HUDEP-2 (cell line): Measurements from ENCODE around the gene ZBTB4.
A peak's percentile ranks its signal among the peaks of the same experiment; 100 is the strongest.
"Not testable (repeated sequence)": the region's sequence is repeated elsewhere in the genome, so short reads cannot be mapped to it uniquely, and the experiment has no call there.

Experiments used
- DNase-seq, 76 experiments: peaks; one replicate each; lab custom pipeline; 2025; ENCODE audit not compliant: unreplicated experiment in 76 of 76; lab: John Stamatoyannopoulos, UW

ZBTB4 gene

GRCh38 chr17:7475764-7476422 is 3.5 kb downstream of the ZBTB4 start:
- peak in 66 of 76 experiments; percentile 31 to 83 (median 60) for DNase-seq

- not testable (repeated sequence) for DNase-seq
Measured at GRCh38 chr17:7474767-7475166, 4.7 kb downstream of the ZBTB4 start.

DNA sequence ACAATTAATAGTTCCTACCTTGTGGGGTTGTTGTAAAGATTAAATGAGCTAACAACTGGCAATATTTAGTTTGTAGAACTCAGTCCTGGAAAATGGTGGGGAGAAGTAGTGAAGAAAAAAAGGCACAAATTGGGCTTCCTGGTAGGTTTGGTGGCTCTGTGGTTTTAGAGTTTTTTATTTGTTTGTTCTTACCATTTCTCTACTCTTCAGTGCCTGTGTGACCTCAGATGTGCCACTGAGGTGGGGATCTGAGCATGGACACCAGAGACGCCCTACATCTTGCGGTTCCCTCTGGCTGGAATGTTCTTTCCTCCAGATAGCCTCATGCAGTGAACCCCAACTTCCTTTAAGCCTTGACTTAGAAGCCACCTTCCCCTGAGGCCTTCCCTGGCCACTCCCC is 7.7 kb downstream of the ZBTB4 start:
- no peak for DNase-seq

DNA sequence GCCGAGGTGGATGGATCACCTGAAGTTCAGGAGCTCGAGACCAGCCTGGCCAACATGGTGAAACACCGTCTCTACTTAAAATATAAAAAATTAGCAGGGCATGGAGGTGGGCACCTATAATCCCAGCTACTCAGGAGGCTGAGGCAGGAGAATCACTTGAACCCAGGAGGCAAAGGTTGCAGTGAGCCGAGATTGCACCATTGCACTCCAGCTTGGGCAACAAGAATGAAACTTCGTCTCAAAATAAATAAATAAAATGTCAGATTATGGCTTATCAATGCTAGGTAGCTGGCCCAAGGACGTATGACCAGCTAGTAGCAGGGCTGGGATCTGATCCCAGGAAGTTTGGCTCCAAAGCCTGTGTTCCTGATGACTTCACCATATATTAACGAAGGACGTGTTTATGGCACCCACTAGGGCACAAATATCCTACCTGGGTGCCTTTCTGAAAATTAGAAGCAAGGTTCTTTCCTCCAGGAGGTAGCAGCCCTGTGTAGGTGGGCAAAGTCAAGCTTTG is 8.9 kb downstream of the ZBTB4 start:
- DNase-seq, result not testable (repeated sequence)

DNA sequence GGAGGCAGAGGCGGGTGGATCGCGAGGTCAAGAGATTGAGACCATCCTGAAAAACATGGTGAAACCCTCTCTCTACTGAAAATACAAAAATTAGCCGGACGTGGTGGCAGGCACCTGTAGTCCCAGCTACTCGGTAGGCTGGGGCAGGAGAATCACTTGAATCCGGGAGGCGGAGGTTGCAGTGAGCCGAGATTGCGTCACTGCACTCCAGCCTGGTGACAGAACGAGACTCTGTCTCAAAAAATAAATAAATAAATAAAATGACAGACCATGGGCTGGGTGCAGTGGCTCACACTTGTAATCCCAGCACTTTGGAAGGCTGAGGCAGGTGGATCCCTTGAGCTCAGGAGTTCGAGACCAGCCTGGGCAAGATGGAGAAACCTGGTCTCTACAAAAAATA is 9.6 kb downstream of the ZBTB4 start:
- not testable (repeated sequence) for DNase-seq

- no peak for DNase-seq
Measured at GRCh38 chr17:7468804-7469389, 10.5 kb downstream of the ZBTB4 start.

DNA sequence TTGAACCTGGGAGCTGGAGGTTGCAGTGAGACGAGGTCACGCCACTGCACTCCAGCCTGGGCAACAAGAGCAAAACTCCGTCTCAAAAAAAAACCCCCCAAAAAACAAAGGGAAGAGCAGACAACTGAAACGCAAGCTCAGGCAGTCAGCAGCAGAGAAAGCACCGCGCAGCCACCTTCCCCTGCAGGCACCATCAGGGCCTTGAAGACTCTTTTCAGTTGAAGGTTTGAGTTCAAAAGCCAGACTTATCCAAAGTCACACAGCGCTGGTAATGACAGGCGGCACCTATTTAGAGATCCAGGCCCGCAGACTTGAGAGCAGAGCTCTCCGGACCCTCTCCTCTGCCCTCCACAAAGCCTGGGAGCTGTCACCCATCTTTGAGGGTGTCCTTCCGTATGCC is 11.1 kb downstream of the ZBTB4 start:
- no peak for DNase-seq

- DNase-seq, result no peak
Measured at GRCh38 chr17:7467498-7467897, 11.9 kb downstream of the ZBTB4 start.

DNA sequence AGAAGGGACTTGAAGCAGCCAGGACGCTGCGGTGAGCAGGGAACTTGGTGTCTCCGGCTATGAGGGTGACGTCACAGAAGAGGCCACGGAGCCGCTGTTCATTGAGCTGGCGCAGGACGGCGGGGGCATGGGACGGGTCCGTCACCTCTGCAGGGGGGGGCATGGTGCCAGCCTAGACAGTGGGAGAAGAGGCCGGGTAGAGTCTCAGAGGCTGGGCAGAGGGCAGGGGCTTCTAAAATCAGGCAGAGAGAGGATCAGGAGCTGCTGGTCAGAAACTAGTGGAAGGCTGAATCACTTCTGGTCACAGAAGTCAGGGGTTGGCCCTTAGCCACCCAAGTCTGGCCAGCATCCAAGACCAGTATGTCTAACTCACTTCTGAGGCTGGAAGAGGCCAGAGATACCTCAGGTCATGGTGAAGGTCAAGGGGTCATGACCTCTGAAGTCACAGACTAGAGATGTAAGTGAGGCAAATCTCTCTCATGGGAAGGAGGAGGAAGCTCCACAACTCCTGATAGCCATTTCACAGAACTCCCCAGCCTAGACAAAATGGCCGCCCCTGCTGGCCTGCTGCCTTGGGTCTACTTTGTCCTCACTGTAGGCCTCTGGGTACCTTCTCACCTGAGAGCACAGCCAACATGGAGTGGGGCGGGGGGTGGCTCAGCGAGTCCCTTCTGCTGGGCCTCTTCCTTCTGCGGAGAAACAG is 12.6 kb downstream of the ZBTB4 start:
- DNase-seq, result peak in 50 of 76 experiments; percentile 13 to 76 (median 44)

GRCh38 chr17:7466318-7466638 is 13.2 kb downstream of the ZBTB4 start:
- DNase-seq, result no peak

GRCh38 chr17:7465597-7466275 is 13.7 kb downstream of the ZBTB4 start:
- DNase-seq, result no peak

GRCh38 chr17:7464081-7464480 is 15.3 kb downstream of the ZBTB4 start:
- DNase-seq, result no peak

GRCh38 chr17:7463372-7463846 is 16.0 kb downstream of the ZBTB4 start:
- no peak for DNase-seq

DNA sequence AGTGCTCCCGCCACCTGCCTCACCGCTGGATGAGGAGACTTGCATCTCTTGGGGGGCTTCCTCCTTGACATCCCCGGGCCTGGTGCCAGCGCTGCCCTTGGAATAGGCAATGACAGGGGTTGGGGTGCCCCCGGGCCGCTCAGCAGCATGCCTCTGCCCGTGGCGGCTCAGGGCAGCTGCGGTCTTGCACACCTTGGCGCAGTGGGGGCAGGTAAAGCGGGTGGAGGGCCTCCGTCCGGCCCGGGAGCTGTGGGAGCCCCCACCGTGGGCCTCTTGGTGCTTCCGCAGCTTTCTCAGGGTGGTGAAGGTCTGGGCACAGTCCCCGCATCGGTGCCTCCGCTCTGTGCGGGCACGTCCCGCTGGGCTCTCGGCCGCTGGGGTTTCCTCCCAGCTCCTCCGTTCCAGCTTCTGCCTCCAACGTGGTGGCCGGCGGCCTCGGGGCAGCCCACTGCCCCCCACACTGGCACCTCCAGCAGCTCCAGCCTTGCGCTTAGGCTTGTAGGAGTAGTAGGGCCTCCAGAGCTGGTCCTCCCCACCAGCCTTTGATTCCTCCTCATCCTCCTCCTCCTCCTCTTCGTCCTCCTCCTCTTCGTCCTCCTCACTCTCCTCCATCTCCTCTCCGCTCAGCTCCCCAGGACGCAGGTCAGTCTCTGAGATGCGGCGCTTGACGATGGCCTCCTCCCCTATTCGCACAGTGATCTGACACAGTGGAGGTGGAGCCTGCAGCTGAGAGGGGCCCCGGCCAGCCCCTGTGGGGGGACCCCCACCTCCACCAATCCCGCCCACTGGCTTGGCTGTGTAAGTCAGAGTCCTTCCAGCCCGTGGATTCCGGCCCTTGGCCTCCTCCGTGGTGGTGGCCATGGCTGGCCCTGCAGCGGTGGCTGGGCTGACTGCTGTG is 16.7 kb downstream of the ZBTB4 start:
- DNase-seq, result no peak

DNA sequence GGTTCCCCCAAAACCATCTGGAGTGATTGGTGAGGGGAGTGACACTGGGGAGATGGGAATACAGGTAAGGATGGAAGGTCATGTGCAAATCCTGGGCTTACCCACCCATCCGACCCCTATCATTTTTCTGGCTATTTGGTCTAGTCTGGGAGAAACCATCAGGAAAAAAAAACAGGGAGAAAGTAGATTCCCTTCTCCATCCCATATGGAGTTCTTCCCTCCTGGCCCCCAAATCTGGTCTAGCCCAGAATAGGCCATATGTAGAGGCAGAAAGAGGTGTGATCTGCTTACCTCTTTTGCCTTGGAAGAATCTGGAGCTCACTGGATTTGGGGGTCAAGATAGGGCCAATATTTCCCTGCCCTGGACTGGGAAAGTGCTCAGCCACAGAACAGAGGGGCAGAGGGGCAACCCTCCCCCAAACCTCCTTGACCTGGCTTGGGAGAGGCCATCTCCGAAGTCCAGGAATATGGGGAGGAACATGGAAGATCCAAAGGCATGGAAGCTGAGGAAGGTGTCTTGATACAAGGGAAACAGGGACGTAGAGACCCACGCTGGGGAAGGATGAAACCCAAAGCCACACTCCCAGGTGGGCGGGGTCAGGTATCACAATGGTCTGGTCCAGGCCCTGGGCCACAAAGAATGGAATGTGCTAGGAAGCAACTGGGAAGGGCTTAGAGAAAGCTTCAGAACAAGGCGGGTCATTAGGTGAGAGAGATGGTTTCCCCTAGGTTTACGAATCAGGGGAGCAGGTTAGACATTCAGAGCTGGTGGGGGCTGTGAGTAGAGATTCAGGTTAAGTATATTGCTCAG is 18.4 kb downstream of the ZBTB4 start:
- DNase-seq, result no peak

GRCh38 chr17:7459961-7460545 is 19.4 kb downstream of the ZBTB4 start:
- DNase-seq, result no peak

- DNase-seq, result no peak
Measured at GRCh38 chr17:7448461-7448860, 31.0 kb downstream of the ZBTB4 start.

- DNase-seq, result peak in 39 of 76 experiments; percentile 9 to 59 (median 32)
Measured at GRCh38 chr17:7445619-7445968, 33.8 kb downstream of the ZBTB4 start.
